HG03045 (cell line): Measurements from ENCODE around the gene CBX4.

Experiments used
- ATAC-seq: cut with Tn5 transposase; IDR thresholded peaks from one replicate; pipeline ENCODE4 v1.9.1; 2021; ENCODE audit warnings: mild to moderate bottlenecking, moderate library complexity; ENCODE audit not compliant: unreplicated experiment

CBX4 gene

GRCh38 chr17:79814127-79814973 lies 24.9 kb downstream of the CBX4 start:
- no peak for ATAC-seq

GRCh38 chr17:79813297-79814126 lies 25.7 kb downstream of the CBX4 start:
- no peak for ATAC-seq

GRCh38 chr17:79812353-79813258 lies 26.6 kb downstream of the CBX4 start:
- no peak for ATAC-seq

- ATAC-seq = no peak
Measured at GRCh38 chr17:79811868-79812352, 27.3 kb downstream of the CBX4 start.

GRCh38 chr17:79811011-79811867 lies 28.0 kb downstream of the CBX4 start:
- ATAC-seq = no peak

GRCh38 chr17:79810130-79811010 lies 28.9 kb downstream of the CBX4 start:
- no peak for ATAC-seq

GRCh38 chr17:79809530-79810129 lies 29.6 kb downstream of the CBX4 start:
- ATAC-seq = no peak

- no peak for ATAC-seq
Measured at GRCh38 chr17:79808763-79809529, 30.3 kb downstream of the CBX4 start.

GRCh38 chr17:79806863-79807720 lies 32.1 kb downstream of the CBX4 start:
- ATAC-seq = no peak

GRCh38 chr17:79806446-79806760 lies 32.8 kb downstream of the CBX4 start:
- no peak for ATAC-seq

GRCh38 chr17:79804856-79805696 lies 34.2 kb downstream of the CBX4 start:
- ATAC-seq = no peak

GRCh38 chr17:79803997-79804855 lies 35.0 kb downstream of the CBX4 start:
- no peak for ATAC-seq

GRCh38 chr17:79803421-79803996 lies 35.7 kb downstream of the CBX4 start:
- no peak for ATAC-seq

GRCh38 chr17:79802736-79803420 lies 36.4 kb downstream of the CBX4 start:
- no peak for ATAC-seq
